Calu3 (cell line): ENCODE data around the gene CXCL6. TPM values are rescaled to one million over a fixed set of nuclear protein-coding genes. Genes with fewer than 3 reads are reported as not detected.

Experiments used
- BruUV-seq: library from RNA; stranded (reverse); fragments of 400-500 nt; replicated peaks from 2 replicates; lab custom pipeline; 2021; lab: Mats Ljungman, UMichigan
- CTCF ChIA-PET: fragments of 300-600 bp; sonication (Branson Sonifier 250); formaldehyde crosslinking; loops from one replicate; lab custom pipeline; 2022; ENCODE audit warnings: antibody characterized with exemption; lab: Charles Lee
- DNase-seq: peaks from one replicate; pipeline ENCODE4 v3.0.0; 2022
- H3K27ac Mint-ChIP-seq: one replicate; pipeline ENCODE4 v1.8.0; 2022; ENCODE audit warnings: mixed read lengths; ENCODE audit not compliant: unreplicated experiment
- H3K27me3 Mint-ChIP-seq: one replicate; pipeline ENCODE4 v1.8.0; 2022; ENCODE audit warnings: mixed read lengths; ENCODE audit not compliant: unreplicated experiment
- H3K36me3 Mint-ChIP-seq: one replicate; pipeline ENCODE4 v1.8.0; 2022; ENCODE audit warnings: mild to moderate bottlenecking, moderate library complexity, mixed read lengths; ENCODE audit not compliant: insufficient read depth, unreplicated experiment
- H3K4me1 Mint-ChIP-seq: one replicate; pipeline ENCODE4 v1.8.0; 2022; ENCODE audit warnings: mild to moderate bottlenecking, low read depth, mixed read lengths; ENCODE audit not compliant: unreplicated experiment
- H3K4me3 Mint-ChIP-seq: one replicate; pipeline ENCODE4 v1.8.0; 2022; ENCODE audit warnings: mild to moderate bottlenecking, low read depth, moderate library complexity, mixed read lengths; ENCODE audit not compliant: unreplicated experiment
- H3K9me3 Mint-ChIP-seq: one replicate; pipeline ENCODE4 v1.8.0; 2022; ENCODE audit warnings: low read depth, mixed read lengths; ENCODE audit not compliant: unreplicated experiment
- intact Hi-C: fragments of 100-400 bp; cut with micrococcal nuclease; formaldehyde crosslinking; loops from one replicate; pipeline ENCODE4 v1.10.0; 2022; ENCODE audit not compliant: unreplicated experiment
- total RNA-seq: library from RNA; stranded (reverse); gene quantifications from 2 replicates; pipeline ENCODE4 v1.2.3, GENCODE V29; 2022
- TF ChIP-seq, protein P1 (sequence below): fragments of 200-600 bp; IDR thresholded peaks from one replicate; pipeline ENCODE4 v1.8.0; 2022; ENCODE audit warnings: antibody characterized with exemption; ENCODE audit not compliant: unreplicated experiment

CXCL6 gene
- total RNA-seq, 1 experiment from 2014 or later, result 91.0 TPM

DNA sequence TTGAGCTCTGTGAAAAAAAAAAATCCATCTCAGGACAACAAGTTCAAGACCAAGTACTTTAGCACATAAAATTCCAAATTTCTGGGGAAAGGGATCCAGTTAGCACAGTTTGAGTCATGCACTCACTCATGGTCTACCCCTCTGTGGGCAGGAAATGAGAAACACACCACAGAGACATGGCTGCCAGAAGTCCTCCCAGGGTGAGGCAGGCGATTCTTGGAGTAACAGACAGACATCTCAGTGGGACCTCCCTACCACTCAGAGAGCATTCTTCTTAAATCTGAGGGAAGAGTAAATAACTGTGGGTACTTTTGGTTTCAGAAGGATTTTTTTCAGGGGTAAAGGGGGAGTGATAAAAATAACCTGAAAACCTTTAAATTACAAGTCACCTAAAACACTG, 46.8 kb downstream of the CXCL6 start:
- CTCF ChIA-PET, result no interaction called here
- TF ChIP-seq, protein P1, sequence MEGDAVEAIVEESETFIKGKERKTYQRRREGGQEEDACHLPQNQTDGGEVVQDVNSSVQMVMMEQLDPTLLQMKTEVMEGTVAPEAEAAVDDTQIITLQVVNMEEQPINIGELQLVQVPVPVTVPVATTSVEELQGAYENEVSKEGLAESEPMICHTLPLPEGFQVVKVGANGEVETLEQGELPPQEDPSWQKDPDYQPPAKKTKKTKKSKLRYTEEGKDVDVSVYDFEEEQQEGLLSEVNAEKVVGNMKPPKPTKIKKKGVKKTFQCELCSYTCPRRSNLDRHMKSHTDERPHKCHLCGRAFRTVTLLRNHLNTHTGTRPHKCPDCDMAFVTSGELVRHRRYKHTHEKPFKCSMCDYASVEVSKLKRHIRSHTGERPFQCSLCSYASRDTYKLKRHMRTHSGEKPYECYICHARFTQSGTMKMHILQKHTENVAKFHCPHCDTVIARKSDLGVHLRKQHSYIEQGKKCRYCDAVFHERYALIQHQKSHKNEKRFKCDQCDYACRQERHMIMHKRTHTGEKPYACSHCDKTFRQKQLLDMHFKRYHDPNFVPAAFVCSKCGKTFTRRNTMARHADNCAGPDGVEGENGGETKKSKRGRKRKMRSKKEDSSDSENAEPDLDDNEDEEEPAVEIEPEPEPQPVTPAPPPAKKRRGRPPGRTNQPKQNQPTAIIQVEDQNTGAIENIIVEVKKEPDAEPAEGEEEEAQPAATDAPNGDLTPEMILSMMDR, result no peak
- Mint-ChIP-seq H3K27ac (no peak overlapping the region), H3K27me3 (no peaks in the 10 kb centered on the region), H3K9me3 (no peaks in the 10 kb centered on the region), H3K36me3 (no peaks in the 10 kb centered on the region), H3K4me1 (no peaks in the 10 kb centered on the region), H3K4me3 (no peak overlapping the region)
- DNase-seq, result no peak
- BruUV-seq, result no TSS peak
- intact Hi-C loops, result no loop called here

DNA sequence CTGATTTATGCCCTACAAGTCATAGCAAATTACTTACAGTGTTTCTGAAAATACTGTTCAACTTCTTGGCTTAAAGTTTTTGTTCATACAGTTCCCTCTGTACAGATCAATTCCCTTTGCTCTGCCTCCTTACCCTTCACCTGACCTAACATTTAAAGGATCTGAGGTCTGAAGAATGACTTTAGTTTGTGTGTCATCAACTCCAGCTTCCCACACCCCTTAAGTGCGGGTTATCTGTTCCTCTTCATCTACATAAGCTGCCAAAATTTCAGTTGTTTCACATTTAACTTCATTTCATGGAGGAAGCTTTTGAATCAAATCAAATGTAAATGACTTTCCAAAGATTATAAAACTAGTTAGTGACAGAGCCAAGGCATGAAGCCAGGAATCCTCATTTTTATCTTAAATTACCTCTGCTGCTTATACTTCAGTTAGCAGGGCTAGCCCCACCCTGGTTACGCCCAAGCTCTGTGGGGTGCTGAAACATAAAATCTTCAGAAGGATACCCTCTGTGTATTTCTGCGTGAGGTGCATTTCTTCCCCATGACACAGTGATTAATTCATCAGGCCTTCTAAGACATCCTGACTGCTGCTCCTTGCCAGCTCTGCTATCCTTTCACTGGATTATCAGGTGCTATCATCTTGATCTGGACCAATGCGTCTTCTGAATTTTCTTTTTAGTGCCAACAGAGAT, 49.2 kb downstream of the CXCL6 start:
- Mint-ChIP-seq H3K27me3 (no peaks in the 10 kb centered on the region), H3K9me3 (no peaks in the 10 kb centered on the region), H3K27ac (no peak overlapping the region), H3K36me3 (no peaks in the 10 kb centered on the region), H3K4me3 (no peak overlapping the region), H3K4me1 (no peaks in the 10 kb centered on the region)
- BruUV-seq, result no TSS peak
- TF ChIP-seq, protein P1, result no peak
- CTCF ChIA-PET, result interaction anchor here (0.7 kb wide), 1 partner anchor 11 kb away, joined by 3 read pairs; no protein-coding TSS in a partner anchor
- intact Hi-C loops, result no loop called here
- DNase-seq, result no peak

Other genes with a start within 250 kb of the CXCL6 start
- gene RASSF6, start 216.2 kb upstream of the CXCL6 start, total RNA-seq, result 12.5 and 12.8 TPM in 2 replicates
- gene CXCL8, start 96.1 kb upstream of the CXCL6 start, total RNA-seq, result 222 and 404 TPM in 2 replicates
- not detected in 2 replicates for gene PF4V1, start 16.6 kb downstream of the CXCL6 start, total RNA-seq
- gene CXCL1, start 32.7 kb downstream of the CXCL6 start, total RNA-seq, result 212 and 414 TPM in 2 replicates
- gene PF4, start 145.3 kb downstream of the CXCL6 start, total RNA-seq, result 0.93 and 1.3 TPM in 2 replicates
- gene PPBP, start 151.5 kb downstream of the CXCL6 start, total RNA-seq, result not detected in 2 replicates
- gene CXCL5, start 162.0 kb downstream of the CXCL6 start, total RNA-seq, result 1,110 and 1,906 TPM in 2 replicates
- gene CXCL3, start 202.0 kb downstream of the CXCL6 start, total RNA-seq, result 80.8 and 153 TPM in 2 replicates